Ovary (tissue), 1 donor: ENCODE results near the gene EIF4G2.
"Not testable (repeated sequence)": the region's sequence is repeated elsewhere in the genome, so short reads cannot be mapped to it uniquely, and the experiment has no call there.

ENCODE experiments used
- EP300 ChIP-seq: sonication (generic); formaldehyde crosslinking; IDR thresholded peaks from one replicate; pipeline ENCODE4 v1.6.1; 2017; ENCODE audit warnings: antibody characterized with exemption
- POLR2A ChIP-seq: fragments of 450-650 bp; IDR thresholded peaks from one replicate; pipeline ENCODE4 v1.6.1; 2017; ENCODE audit warnings: antibody characterized with exemption, mild to moderate bottlenecking, moderate library complexity

- not testable (repeated sequence) for TF ChIP-seq POLR2A, EP300
Measured at GRCh38 chr11:10822491-10822890, 13.8 kb upstream of the EIF4G2 start.
